Heart left ventricle (tissue), 16 donors: Measurements from ENCODE around the gene TRPV5. TPM values are rescaled to one million over a fixed set of nuclear protein-coding genes. Genes with fewer than 3 reads are reported as not detected.
A peak's percentile ranks its signal among the peaks of the same experiment; 100 is the strongest.

Experiments used
- ATAC-seq, 4 donors: fragments of 200-7000 bp; cut with Tn5 transposase; one replicate each; pipeline ENCODE4 v1.9.1; 2020 to 2022; ENCODE audit warnings: moderate library complexity in 4 of 4, mild to moderate bottlenecking in 3 of 4, moderate number of reproducible peaks in 1 of 4
- DNase-seq, 5 donors: peaks; one replicate each; pipeline ENCODE4 v3.0.0-alpha.2; 2020
- H3K27ac ChIP-seq, 12 donors: fragments of 200-600 bp; sonication (generic) in 4 of 12; one replicate each; pipeline versions ENCODE4 v1.5.0 to v1.8.0; 2016 to 2022; ENCODE audit warnings: mild to moderate bottlenecking in 2 of 12
- H3K27me3 ChIP-seq, 9 donors: fragments of 200-600 bp; sonication (generic) in 2 of 9; one replicate each; pipeline versions ENCODE4 v1.5.1 to v1.8.0; 2016 to 2022; ENCODE audit warnings: mild to moderate bottlenecking in 3 of 9
- H3K36me3 ChIP-seq, 9 donors: fragments of 200-600 bp; sonication (generic) in 2 of 9; one replicate each; pipeline versions ENCODE4 v1.5.0 to v1.8.0; 2018 to 2022; ENCODE audit warnings: mild to moderate bottlenecking in 2 of 9
- H3K4me1 ChIP-seq, 12 donors: fragments of 200-600 bp; sonication (generic) in 4 of 12; one replicate each; pipeline versions ENCODE4 v1.5.0 to v1.8.0; 2016 to 2022; ENCODE audit warnings: mild to moderate bottlenecking in 3 of 12
- H3K4me3 ChIP-seq, 12 donors: fragments of 200-600 bp; sonication (generic) in 4 of 12; one replicate each; pipeline versions ENCODE4 v1.5.0 to v1.8.0; 2017 to 2022; ENCODE audit warnings: mild to moderate bottlenecking in 9 of 12, moderate library complexity in 4 of 12
- H3K9me3 ChIP-seq, 12 donors: fragments of 200-600 bp; sonication (generic) in 4 of 12; one replicate each; pipeline versions ENCODE4 v1.5.0 to v1.8.0; 2016 to 2022; ENCODE audit warnings: mild to moderate bottlenecking in 1 of 12
- POLR2A ChIP-seq, 2 donors: fragments of 450-650 bp; IDR thresholded peaks; one replicate each; pipeline ENCODE4 v1.6.1; 2017; ENCODE audit warnings: antibody characterized with exemption in 2 of 2, mild to moderate bottlenecking in 2 of 2, moderate library complexity in 2 of 2
- WGBS, 4 donors: extraction: QIAGEN DNeasy Blood & Tissue Kit in 2 of 4; methylation state at CpG; one replicate each; pipeline versions ENCODE4 v1.1.5 to v1.1.7; 2013 to 2018; 5-methylcytosine and 5-hydroxymethylcytosine counted together
- intact Hi-C, 10 donors: fragments of 100-400 bp; cut with DNase I; formaldehyde crosslinking; loops; one replicate each; pipeline versions ENCODE4 v1.11.1 to v1.14.2; 2022
- polyA plus RNA-seq, 2 donors: library from polyadenylated mRNA; stranded (reverse); fragments of 200-250 nt; gene quantifications; one replicate each; pipeline ENCODE4 v1.2.3, GENCODE V29; 2013
- total RNA-seq, 9 donors: library from RNA; depleted of rRNA in 2 of 9; stranded (reverse); fragments of >200 nt in 2 of 9; fragmentation: NEBNext Ultra II Directional in 3 of 9; extraction: Animal tissue kit (Norgen Biotek cat#: 25700) in 3 of 9; gene quantifications; one replicate each; pipeline versions ENCODE4 v1.1.0 to v1.2.4, GENCODE V29; 2016 to 2023
- TF ChIP-seq, protein P1 (sequence below), 12 donors: fragments of 200-600 bp; sonication (generic) in 4 of 12; IDR thresholded peaks; one replicate each; pipeline versions ENCODE4 v1.5.0 to v1.8.0; 2018 to 2022; ENCODE audit warnings: antibody characterized with exemption in 12 of 12, mild to moderate bottlenecking in 5 of 12
- donor health status: ischemic (EF 13 %, LVEDD 7.1; RV severe dilation, severe dysfunction).
- donor health status: healthy with polysubstance abuse.
- donor health status: DM: no; HTN: yes; CAD: no.
- donor health status: DM: no; HTN: no; CAD: no.
- donor health status: ischemic (EF 25% LVEDD 6.9; RV normal size, moderate dysfunction).
- donor health status: ischemic (EF 25% LVEDD 5.7; RV mildly dilated, moderate dysfunction).
- donor health status: healthy.
- donor health status: DM: yes; HTN: yes; CAD: no.
- donor health status: ischemic (EF 35%, LVEDD 5.7; RV mildly dilated, moderate dysfunction).
- donor health status: nonischemic (EF 11% LVEDD 7.7; RV severe dilation, severe dysfunction).
- donor health status: DM: yes; HTN: yes; CAD: no.
- donor health status: PGD.
- donor health status: ischemic (EF 29% LVEDD 5.4; RV normal size, mild dysfunction).
- donor health status: nonischemic (EF 23%, LVEDD 6.1; RV moderate dilation, normal function).

TRPV5 gene
- total and polyA plus RNA-seq, 11 donors: not detected

DNA sequence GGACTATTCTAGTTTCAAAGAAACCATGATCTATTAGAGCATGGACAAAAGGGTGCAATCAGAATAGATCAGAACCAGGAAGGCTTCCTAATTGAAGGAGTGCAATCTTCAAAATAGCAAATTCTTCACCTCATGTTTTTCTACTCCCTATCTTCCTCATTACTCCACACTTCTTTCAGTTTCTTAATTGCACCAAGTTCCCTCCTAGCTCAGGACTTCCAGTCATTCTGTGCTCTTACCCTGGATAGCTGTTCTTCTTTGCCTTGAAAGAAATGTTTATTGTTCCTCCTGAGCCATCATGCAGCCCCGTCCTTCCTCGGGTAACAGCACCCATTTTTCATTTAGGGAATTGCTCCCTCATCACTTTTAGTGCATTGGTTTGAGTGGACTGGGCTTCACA, 23.1 kb downstream of the TRPV5 start:
- peak overlapping the region in 1 of 12 donors; percentile 40 for H3K27ac ChIP-seq
- peaks cover 0 to 30% (median 0%) of the 10 kb centered on the region in 12 donors for H3K4me1 ChIP-seq
- H3K27me3 ChIP-seq: peaks cover 0 to 6% (median 0%) of the 10 kb centered on the region in 9 donors
- intact Hi-C loops: no loop called here
- H3K4me3 ChIP-seq: no peak overlapping the region
- WGBS, 4 donors: 67 to 83% (median 77%) methylated on average over 2 of the region's 2 CpGs
- no peaks in the 10 kb centered on the region for H3K9me3 ChIP-seq
- TF ChIP-seq, protein P1, sequence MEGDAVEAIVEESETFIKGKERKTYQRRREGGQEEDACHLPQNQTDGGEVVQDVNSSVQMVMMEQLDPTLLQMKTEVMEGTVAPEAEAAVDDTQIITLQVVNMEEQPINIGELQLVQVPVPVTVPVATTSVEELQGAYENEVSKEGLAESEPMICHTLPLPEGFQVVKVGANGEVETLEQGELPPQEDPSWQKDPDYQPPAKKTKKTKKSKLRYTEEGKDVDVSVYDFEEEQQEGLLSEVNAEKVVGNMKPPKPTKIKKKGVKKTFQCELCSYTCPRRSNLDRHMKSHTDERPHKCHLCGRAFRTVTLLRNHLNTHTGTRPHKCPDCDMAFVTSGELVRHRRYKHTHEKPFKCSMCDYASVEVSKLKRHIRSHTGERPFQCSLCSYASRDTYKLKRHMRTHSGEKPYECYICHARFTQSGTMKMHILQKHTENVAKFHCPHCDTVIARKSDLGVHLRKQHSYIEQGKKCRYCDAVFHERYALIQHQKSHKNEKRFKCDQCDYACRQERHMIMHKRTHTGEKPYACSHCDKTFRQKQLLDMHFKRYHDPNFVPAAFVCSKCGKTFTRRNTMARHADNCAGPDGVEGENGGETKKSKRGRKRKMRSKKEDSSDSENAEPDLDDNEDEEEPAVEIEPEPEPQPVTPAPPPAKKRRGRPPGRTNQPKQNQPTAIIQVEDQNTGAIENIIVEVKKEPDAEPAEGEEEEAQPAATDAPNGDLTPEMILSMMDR (IDR thresholded peaks at IDR 0.05): no peak
- no peak for TF ChIP-seq POLR2A (IDR thresholded peaks at IDR 0.05)
- DNase-seq: no peak
- no peak for ATAC-seq
- H3K36me3 ChIP-seq: no peaks in the 10 kb centered on the region

DNA sequence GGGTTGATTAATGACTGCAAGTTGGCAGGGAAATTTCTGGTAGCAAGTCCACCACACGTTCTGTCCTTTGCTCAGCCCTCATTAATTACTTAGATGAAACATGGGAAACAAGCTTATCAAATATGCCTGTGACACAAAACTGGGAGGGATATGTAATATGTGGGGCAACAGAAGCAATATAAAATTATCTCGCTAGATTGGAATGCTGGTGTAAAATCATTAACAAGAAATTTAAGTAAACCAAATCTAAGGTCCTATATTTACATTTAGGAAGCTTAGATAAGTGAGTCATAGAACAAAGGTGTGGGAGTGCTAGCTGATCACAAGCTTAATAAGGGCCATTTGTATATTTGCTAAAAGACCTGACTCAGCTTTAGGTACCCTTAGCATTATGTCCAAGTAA, 23.5 kb downstream of the TRPV5 start:
- no peak overlapping the region for H3K4me3 ChIP-seq
- DNase-seq (no peak), ATAC-seq (no peak)
- no peaks in the 10 kb centered on the region for H3K36me3 ChIP-seq
- peaks cover 0 to 3% (median 0%) of the 10 kb centered on the region in 9 donors for H3K27me3 ChIP-seq
- peaks cover 0 to 30% (median 0%) of the 10 kb centered on the region in 12 donors for H3K4me1 ChIP-seq
- no peak for TF ChIP-seq POLR2A (IDR thresholded peaks at IDR 0.05)
- TF ChIP-seq, protein P1 (IDR thresholded peaks at IDR 0.05): no peak
- H3K27ac ChIP-seq: peak overlapping the region in 1 of 12 donors; percentile 40
- intact Hi-C loops: no loop called here
- H3K9me3 ChIP-seq: no peaks in the 10 kb centered on the region
- WGBS, 4 donors: 61 to 76% (median 68%) methylated on average over 2 of the region's 2 CpGs

DNA sequence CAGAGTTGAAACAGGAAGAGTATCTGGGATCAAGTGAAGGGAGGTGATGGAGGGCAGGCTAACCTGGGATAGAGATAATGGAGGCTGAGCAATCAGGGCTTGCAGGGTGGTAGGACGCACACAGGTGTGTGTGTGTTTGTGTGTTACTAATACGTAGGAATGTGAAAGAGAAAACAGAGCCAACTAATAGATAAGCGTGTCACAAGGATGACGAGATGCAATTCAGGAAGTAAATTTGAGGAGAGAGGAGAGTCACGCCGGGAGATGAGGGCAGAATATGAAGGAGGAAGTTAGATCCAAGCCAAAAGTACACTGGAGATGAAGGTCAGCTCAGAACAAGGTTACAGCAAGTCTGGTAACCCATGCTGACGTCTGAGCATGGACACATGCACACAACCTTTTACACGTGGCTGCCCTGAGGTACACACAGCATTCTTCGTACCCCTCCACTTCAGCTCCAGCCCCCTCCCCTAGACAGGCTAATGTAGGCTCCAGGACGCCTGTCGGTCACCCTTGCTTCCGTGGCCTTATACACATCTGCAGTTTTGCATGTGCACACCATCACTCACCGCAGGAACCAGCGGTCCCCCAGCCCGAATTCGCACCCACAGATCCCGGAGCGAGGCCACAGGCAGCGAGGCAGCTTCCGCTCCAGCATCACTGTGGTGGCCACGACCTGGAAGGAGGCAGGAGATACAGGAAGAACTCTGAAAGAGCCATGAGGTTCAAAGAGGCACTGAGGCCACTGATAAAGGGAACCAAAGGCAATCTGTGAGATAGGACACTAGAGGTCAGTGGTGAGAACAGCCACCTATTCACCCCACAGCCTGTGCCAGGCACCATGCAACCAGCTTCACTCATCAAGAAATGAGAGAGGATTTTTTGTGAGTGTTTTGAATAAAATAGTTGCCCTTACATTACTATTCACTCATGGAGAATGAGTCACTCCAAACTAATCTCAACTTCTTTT, 24.3 kb downstream of the TRPV5 start:
- peaks cover 0 to 6% (median 0%) of the 10 kb centered on the region in 12 donors for H3K9me3 ChIP-seq
- no peak overlapping the region for H3K4me3 ChIP-seq
- WGBS, 4 donors: 61 to 64% (median 63%) methylated on average over 21 of the region's 21 CpGs
- H3K27me3 ChIP-seq: no peaks in the 10 kb centered on the region
- peak in 2 of 4 donors; percentile 24 to 59 for ATAC-seq
- intact Hi-C loops: no loop called here
- DNase-seq: no peak
- TF ChIP-seq, protein P1 (IDR thresholded peaks at IDR 0.05): peak in 3 of 12 donors; percentile 7 to 25 (median 11)
- TF ChIP-seq POLR2A (IDR thresholded peaks at IDR 0.05): no peak
- no peaks in the 10 kb centered on the region for H3K36me3 ChIP-seq
- H3K4me1 ChIP-seq: peaks cover 0 to 30% (median 0%) of the 10 kb centered on the region in 12 donors
- H3K27ac ChIP-seq: peak overlapping the region in 1 of 12 donors; percentile 40

DNA sequence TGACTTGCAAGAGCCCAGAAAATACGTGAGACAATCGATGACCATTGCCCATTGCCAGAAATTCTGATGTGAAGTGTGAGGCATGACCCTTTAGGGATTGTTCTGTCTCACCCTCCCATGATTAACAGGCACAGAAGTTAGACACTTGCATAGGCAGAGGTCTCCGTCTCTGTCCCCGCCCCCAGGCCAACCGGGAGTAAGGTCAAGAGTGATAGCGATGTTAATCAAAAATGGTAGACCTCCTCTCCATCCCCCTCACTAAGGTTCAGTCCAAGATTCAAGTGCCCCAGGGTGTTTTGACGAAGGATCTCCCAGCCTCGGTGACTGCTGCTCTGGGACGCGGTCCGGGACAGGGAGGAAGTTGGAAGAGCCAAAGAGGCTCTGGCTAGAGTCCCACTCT, 25.3 kb downstream of the TRPV5 start:
- intact Hi-C loops: no loop called here
- Histone ChIP-seq H3K27me3 (no peaks in the 10 kb centered on the region), H3K4me1 (peaks cover 0 to 30% (median 0%) of the 10 kb centered on the region in 12 donors), H3K36me3 (no peaks in the 10 kb centered on the region), H3K27ac (peak overlapping the region in 1 of 12 donors; percentile 40), H3K4me3 (no peak overlapping the region), H3K9me3 (peaks cover 0 to 7% (median 0%) of the 10 kb centered on the region in 12 donors)
- ATAC-seq: peak in 1 of 4 donors; percentile 15
- no peak for DNase-seq
- TF ChIP-seq, protein P1 (IDR thresholded peaks at IDR 0.05): no peak
- no peak for TF ChIP-seq POLR2A (IDR thresholded peaks at IDR 0.05)
- WGBS, 4 donors: 70 to 78% (median 73%) methylated on average over 11 of the region's 11 CpGs
